BLaER1 treated with 17β-estradiol and CSF1 and Interleukin-3, amounts not matched to agents 10 nM and 100 nM (cell line): ENCODE results near the gene CHAC1.

Experiments
- H3K27ac ChIP-seq, 11 experiments: shearing (Covaris generic); formaldehyde crosslinking; 2 replicates each; pipeline ENCODE4 v1.8.1; 2022
- H3K27me3 ChIP-seq, 11 experiments: shearing (Covaris generic); formaldehyde crosslinking; 2 replicates each; pipeline ENCODE4 v1.8.1; 2022
- H3K36me3 ChIP-seq, 11 experiments: shearing (Covaris generic); formaldehyde crosslinking; 2 replicates each; pipeline ENCODE4 v1.8.1; 2022
- H3K4me1 ChIP-seq, 10 experiments: shearing (Covaris generic); formaldehyde crosslinking; 2 replicates each; pipeline ENCODE4 v1.8.1; 2022
- H3K4me2 ChIP-seq, 11 experiments: shearing (Covaris generic); formaldehyde crosslinking; 2 replicates each; pipeline ENCODE4 v1.8.1; 2022
- H3K4me3 ChIP-seq, 10 experiments: shearing (Covaris generic); formaldehyde crosslinking; 2 replicates each; pipeline ENCODE4 v1.8.1; 2022
- H3K9ac ChIP-seq, 11 experiments: shearing (Covaris generic); formaldehyde crosslinking; 2 replicates each; pipeline ENCODE4 v1.8.1; 2022
- H3K9me3 ChIP-seq, 11 experiments: shearing (Covaris generic); formaldehyde crosslinking; replicated peaks in 1 of 11; 2 replicates each; pipeline ENCODE4 v1.8.1; 2022
- H4K20me1 ChIP-seq, 11 experiments: shearing (Covaris generic); formaldehyde crosslinking; 2 replicates each; pipeline ENCODE4 v1.8.1; 2022
- Cebpa-rat ChIP-seq, 11 experiments: shearing (Covaris generic); IDR thresholded peaks; 2 replicates each; pipeline ENCODE4 v1.8.1; 2022

CHAC1 gene

DNA sequence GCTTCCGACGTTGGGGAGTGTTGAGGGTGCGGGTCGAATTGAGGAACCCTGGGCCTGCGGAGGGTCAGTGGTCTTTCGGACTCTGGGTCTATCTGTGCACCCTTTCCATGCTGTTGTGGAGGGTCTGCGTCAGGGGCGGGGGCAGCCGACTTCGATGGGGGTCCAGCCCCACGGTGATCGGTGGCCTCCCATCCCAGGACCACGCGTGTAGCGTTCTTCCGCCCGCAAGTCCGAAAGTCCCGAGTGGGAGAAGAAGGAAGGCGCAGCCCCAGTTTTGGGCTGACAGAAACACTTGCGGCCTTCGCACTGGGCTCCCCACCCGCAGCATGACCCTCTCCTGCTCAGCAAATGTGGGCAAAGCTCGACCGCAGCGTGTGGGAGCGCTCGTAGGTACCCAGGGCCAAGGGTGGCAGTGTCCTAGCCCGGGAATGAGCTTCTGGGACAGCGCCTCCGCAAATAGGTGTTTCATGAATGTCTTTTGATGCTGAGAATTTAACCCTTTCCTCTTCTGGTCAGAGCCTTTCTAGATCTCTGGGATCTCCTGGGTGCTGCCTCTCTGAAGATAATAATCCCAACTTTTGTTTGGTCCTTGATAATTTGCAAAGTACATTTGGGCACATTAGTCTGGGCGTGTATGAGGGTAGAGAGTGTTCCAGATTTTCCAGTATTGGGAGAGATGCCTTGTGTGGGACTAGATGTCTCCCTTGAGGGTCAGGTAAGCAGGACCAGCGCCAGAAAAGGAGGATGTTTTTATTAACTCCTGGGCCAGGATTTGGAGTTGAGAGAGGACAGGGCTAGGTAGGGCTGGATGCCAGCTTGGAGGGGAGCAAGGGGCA lies 26.4 kb upstream of the CHAC1 start:
- H3K4me2 ChIP-seq = peak overlapping the region; percentile 90 to 100 (median 99)
- peak overlapping the region in 5 of 11 experiments; percentile 30 to 68 (median 50); a peak in 9 of 22 replicates for H3K9ac ChIP-seq
- no peaks in the 10 kb centered on the region for H3K36me3 ChIP-seq
- H4K20me1 ChIP-seq = peaks cover 0 to 59% (median 29%) of the 10 kb centered on the region in 11 experiments; a peak in 15 of 22 replicates
- H3K27ac ChIP-seq = peak overlapping the region in 1 of 11 experiments; percentile 12; a peak in 1 of 22 replicates
- TF ChIP-seq Cebpa-rat (IDR thresholded peaks at IDR 0.05) = no peak
- H3K4me3 ChIP-seq = peak overlapping the region; percentile 33 to 74 (median 61); a peak in 17 of 20 replicates
- H3K4me1 ChIP-seq = peaks cover 62 to 93% (median 85%) of the 10 kb centered on the region in 10 experiments
- peaks cover 82 to 100% (median 91%) of the 10 kb centered on the region in 11 experiments for H3K27me3 ChIP-seq
- H3K9me3 ChIP-seq = no peaks in the 10 kb centered on the region

GRCh38 chr15:40927495-40927872 lies 25.8 kb upstream of the CHAC1 start:
- Histone ChIP-seq H3K27me3 (peaks cover 88 to 100% (median 97%) of the 10 kb centered on the region in 11 experiments), H4K20me1 (peaks cover 0 to 65% (median 29%) of the 10 kb centered on the region in 11 experiments; a peak in 15 of 22 replicates), H3K27ac (peak overlapping the region in 1 of 11 experiments; percentile 12; a peak in 1 of 22 replicates), H3K4me2 (peak overlapping the region; percentile 90 to 100 (median 99)), H3K4me3 (peak overlapping the region; percentile 53 to 74 (median 61); a peak in 18 of 20 replicates), H3K36me3 (no peaks in the 10 kb centered on the region), H3K4me1 (peaks cover 63 to 93% (median 85%) of the 10 kb centered on the region in 10 experiments), H3K9ac (peak overlapping the region in 6 of 11 experiments; percentile 30 to 68 (median 56); a peak in 12 of 22 replicates), H3K9me3 (no peaks in the 10 kb centered on the region)
- TF ChIP-seq Cebpa-rat (IDR thresholded peaks at IDR 0.05) = no peak

DNA sequence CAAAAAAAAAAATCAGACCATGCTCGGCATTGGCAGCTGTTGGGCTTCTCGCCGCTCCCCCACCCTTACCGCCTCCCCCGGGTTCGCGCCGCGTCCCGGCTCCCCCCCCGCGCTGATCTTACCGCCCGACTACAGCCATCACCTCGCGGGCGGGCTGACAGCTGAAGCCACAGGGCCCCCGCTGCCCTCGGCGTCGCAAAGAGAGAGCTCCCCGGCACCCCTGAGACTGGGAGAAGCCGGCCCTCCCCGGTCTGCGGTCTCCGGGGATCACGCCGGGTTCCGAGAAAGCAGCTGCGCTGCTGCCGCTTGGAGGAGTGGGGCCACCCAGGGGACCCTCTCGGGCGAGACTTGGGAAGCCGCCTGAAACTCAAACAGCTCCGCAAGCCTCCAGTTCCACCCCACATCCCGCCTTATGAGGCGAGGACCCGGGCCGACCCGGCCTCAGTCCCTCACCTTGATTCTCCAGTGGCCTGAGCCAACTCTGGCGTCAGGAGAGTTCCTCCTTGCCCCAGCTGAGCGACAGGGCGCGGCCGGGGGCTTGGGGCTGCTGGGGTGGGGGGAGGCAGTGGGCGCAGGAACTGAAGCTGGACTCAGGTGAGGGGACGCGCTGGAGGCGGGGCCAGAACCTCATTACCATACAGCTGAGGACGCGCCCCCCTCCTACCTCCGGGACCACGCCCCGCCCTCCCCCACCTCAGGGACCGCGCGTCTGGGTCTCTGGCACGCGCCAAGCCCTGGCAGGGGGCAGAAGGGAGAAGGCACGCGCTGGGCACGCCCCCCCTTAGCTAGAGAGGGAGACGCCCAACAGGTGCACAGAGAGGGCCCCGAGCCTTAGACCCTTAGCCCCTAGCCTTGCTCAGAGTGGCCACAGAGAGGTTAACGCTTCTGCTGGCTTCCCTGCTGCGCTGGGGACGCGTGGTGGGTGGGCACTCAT lies 25.1 kb upstream of the CHAC1 start:
- peak overlapping the region; percentile 53 to 74 (median 61) for H3K4me3 ChIP-seq
- H3K27me3 ChIP-seq = peaks cover 94 to 100% (median 100%) of the 10 kb centered on the region in 11 experiments
- no peaks in the 10 kb centered on the region for H3K36me3 ChIP-seq
- H3K9me3 ChIP-seq = no peaks in the 10 kb centered on the region
- no peak for TF ChIP-seq Cebpa-rat (IDR thresholded peaks at IDR 0.05)
- peak overlapping the region in 10 of 11 experiments; percentile 34 to 68 (median 63); a peak in 18 of 22 replicates for H3K9ac ChIP-seq
- peaks cover 68 to 94% (median 83%) of the 10 kb centered on the region in 10 experiments for H3K4me1 ChIP-seq
- peak overlapping the region; percentile 90 to 100 (median 99) for H3K4me2 ChIP-seq
- peaks cover 0 to 71% (median 30%) of the 10 kb centered on the region in 11 experiments; a peak in 15 of 22 replicates for H4K20me1 ChIP-seq
- H3K27ac ChIP-seq = peak overlapping the region in 2 of 11 experiments; percentile 29 to 38; a peak in 3 of 22 replicates

DNA sequence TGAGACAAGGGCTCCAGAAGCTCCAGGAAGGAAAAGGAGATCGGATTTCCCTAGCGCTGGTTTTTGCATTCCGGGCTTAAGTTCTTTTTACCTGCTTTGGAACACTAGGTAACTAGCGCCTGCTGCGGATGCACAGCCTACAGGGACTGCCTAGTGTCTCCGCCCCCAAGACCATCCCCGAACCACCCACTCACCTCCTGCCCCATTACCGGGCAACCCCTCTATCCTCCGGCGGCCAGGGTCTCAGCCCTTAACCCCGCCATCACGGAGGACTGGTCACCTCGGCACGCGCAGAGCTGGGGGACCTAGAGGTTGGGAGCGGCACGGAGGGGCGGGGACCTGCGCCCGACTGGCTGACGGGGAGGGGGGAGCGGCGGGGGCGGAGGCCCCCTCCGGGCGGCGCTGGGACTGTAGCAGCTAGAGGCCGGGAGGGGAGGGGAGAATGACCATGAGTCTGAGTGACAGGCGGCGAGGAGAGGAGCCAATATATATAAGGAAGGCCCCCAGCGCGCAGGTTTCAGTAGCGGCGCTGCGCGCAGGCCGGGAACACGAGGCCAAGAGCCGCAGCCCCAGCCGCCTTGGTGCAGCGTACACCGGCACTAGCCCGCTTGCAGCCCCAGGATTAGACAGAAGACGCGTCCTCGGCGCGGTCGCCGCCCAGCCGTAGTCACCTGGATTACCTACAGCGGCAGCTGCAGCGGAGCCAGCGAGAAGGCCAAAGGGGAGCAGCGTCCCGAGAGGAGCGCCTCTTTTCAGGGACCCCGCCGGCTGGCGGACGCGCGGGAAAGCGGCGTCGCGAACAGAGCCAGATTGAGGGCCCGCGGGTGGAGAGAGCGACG lies 24.2 kb upstream of the CHAC1 start, which contains the start of gene DLL4:
Gene DLL4 (plus strand): TSS at position 520 of the 839 bp plus-strand sequence. CDS start 329 bp downstream, outside the sequence.
- peak within 1 kb of the TSS; percentile 90 to 100 (median 99) for H3K4me2 ChIP-seq
- no peak for TF ChIP-seq Cebpa-rat (IDR thresholded peaks at IDR 0.05)
- peaks cover 88 to 97% (median 93%) of the 10 kb centered on the region in 11 experiments for H3K27me3 ChIP-seq
- H3K36me3 ChIP-seq = no peaks in the 10 kb centered on the region
- H3K4me3 ChIP-seq = peak within 1 kb of the TSS; percentile 53 to 74 (median 61)
- peak within 1 kb of the TSS in 10 of 11 experiments; percentile 49 to 68 (median 62); a peak in 20 of 22 replicates for H3K9ac ChIP-seq
- peaks cover 0 to 72% (median 30%) of the 10 kb centered on the region in 11 experiments; a peak in 15 of 22 replicates for H4K20me1 ChIP-seq
- H3K27ac ChIP-seq = no peak within 1 kb of the TSS
- H3K4me1 ChIP-seq = peaks cover 73 to 92% (median 86%) of the 10 kb centered on the region in 10 experiments
- H3K9me3 ChIP-seq = no peaks in the 10 kb centered on the region

GRCh38 chr15:40929660-40930429 lies 23.4 kb upstream of the CHAC1 start:
- H3K9me3 ChIP-seq = no peaks in the 10 kb centered on the region
- H3K27me3 ChIP-seq = peaks cover 80 to 89% (median 85%) of the 10 kb centered on the region in 11 experiments
- H3K27ac ChIP-seq = no peak overlapping the region
- peak overlapping the region; percentile 53 to 74 (median 61) for H3K4me3 ChIP-seq
- peak overlapping the region; percentile 90 to 100 (median 99) for H3K4me2 ChIP-seq
- peak overlapping the region in 9 of 11 experiments; percentile 17 to 65 (median 53); a peak in 17 of 22 replicates for H3K9ac ChIP-seq
- TF ChIP-seq Cebpa-rat (IDR thresholded peaks at IDR 0.05) = no peak
- peaks cover 72 to 93% (median 87%) of the 10 kb centered on the region in 10 experiments for H3K4me1 ChIP-seq
- H3K36me3 ChIP-seq = peaks cover 0 to 7% (median 0%) of the 10 kb centered on the region in 11 experiments; a peak in 3 of 22 replicates
- H4K20me1 ChIP-seq = peaks cover 0 to 78% (median 30%) of the 10 kb centered on the region in 11 experiments; a peak in 15 of 22 replicates

- Histone ChIP-seq H3K9ac (peak overlapping the region in 5 of 11 experiments; percentile 47 to 65 (median 61); a peak in 8 of 22 replicates), H3K4me2 (peak overlapping the region; percentile 90 to 100 (median 99))
Observed at GRCh38 chr15:40930430-40931299, 22.6 kb upstream of the CHAC1 start.

More at GRCh38 chr15:40930430-40931299, 22.6 kb upstream of the CHAC1 start:
- TF ChIP-seq Cebpa-rat (IDR thresholded peaks at IDR 0.05) = no peak
- no peak overlapping the region for H3K27ac ChIP-seq
- peaks cover 72 to 81% (median 76%) of the 10 kb centered on the region in 11 experiments for H3K27me3 ChIP-seq
- peaks cover 0 to 13% (median 0%) of the 10 kb centered on the region in 11 experiments; a peak in 3 of 22 replicates for H3K36me3 ChIP-seq
- peaks cover 63 to 98% (median 82%) of the 10 kb centered on the region in 10 experiments for H3K4me1 ChIP-seq
- H4K20me1 ChIP-seq = peaks cover 0 to 80% (median 30%) of the 10 kb centered on the region in 11 experiments; a peak in 15 of 22 replicates
- H3K9me3 ChIP-seq = no peaks in the 10 kb centered on the region
- peak overlapping the region; percentile 53 to 74 (median 61); a peak in 19 of 20 replicates for H3K4me3 ChIP-seq
